CD4-positive, alpha-beta T cell treated with Interleukin-15 for 4 hours (primary cell): ENCODE measurements around the gene KRT75.

Experiments used
- DNase-seq: peaks from one replicate; pipeline ENCODE4 v3.0.0-alpha.2; 2020; ENCODE audit warnings: low spot score

KRT75 gene

DNA sequence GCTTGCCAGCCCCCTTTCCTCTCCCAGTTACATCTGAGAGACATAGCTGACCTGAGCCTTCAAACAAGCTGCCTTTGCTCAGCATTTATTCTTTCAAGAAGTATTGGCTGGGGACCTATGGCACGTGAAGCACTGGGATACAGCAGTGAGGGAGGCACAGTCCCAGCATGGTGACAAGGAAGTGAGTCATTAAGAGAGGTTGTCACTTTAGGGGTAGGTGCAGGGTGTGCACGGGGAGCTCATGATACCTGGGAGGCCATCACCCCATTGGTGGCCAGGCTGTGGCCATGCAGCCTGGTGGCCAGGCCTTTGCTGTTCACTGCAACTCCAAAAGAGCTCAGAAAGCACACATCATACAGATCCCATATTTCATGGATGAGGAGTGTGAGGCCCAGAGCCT is 5.7 kb upstream of the KRT75 start:
- no peak for DNase-seq

DNA sequence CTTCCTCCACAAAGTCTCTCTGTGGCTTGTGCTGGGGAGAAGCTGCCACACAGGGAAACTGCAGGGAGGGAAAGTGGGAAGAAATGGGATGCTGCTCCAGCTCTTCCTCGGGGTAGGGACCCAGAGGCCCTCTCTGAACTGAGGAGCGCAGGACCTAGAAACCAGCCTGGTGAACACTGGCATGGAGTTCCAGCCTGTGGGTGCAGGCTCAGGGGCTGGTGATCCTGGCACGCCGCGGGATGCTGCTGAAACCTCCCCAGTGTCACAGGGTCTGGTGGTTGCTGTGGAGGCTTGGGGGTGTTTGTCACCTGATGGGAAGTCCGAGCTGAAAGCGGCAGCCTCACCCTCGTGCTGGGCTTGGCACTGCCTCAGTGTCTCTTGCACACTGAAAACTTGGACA is 5.2 kb upstream of the KRT75 start:
- DNase-seq = no peak

DNA sequence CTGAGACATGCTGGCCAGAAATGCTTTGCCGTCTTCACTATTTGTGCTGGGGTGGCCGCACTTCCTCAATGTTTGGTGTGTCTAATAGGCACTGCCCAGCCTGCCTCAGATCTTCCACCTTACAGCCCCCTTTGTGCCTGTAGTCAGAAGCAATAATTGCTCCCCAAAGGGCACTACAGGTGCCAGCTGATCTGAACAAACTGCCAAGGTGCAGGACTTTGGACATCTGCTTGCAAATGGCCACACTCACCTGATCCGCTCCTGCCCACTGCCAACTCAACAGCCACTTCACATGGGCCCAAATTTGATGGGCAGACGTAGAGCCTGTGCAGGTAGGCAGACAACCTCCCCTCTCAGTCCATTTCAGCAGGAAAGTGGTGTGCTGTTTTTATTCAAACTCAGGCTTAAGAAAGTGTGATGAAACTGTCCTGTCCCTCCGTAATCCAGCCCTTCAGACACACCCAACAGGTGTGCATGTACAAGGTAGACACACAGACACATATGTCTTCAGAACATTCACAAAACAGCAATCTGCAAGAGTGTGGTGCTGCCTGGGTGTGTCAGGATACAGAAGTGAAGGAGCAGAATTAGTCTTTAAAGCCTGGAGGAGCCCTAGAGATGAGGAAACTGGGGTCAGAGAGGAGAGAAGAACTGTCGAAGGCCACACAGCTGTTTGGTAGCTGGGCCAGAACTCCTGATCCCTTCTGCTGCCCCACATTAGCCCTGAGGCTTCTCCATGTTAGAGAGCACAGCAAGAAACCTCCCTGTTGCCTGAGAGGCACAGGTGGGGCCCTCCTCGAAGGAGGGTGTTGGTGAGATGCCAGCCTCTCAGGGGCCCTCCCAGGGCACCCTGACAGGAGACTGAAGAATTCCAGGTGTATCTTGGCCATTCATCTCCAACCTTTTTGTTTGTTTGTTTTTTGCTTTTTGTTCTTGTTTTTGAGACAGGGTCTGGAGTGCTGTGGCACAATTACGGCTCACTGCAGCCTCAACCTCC is 4.4 kb upstream of the KRT75 start:
- DNase-seq = no peak

DNA sequence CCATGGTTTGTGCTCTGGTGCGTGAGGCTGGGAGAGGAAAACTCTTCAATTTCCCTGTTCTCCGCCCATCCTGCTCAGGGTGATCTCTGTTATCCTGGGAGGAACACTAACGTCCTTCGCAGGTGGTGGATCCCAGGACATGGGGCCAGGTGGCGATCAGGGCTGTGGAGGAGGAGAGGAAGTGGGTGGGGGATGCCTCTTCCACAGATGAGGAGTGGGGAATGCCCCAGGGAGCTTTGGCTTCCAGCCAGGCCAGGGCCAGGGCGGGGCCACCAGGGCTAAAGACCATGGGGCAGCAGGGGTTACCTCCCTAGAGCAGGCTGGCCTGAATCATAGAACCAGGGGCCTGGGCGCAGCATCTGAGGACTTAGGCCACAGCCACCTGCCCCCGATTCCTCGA is 3.3 kb upstream of the KRT75 start:
- DNase-seq = no peak

DNA sequence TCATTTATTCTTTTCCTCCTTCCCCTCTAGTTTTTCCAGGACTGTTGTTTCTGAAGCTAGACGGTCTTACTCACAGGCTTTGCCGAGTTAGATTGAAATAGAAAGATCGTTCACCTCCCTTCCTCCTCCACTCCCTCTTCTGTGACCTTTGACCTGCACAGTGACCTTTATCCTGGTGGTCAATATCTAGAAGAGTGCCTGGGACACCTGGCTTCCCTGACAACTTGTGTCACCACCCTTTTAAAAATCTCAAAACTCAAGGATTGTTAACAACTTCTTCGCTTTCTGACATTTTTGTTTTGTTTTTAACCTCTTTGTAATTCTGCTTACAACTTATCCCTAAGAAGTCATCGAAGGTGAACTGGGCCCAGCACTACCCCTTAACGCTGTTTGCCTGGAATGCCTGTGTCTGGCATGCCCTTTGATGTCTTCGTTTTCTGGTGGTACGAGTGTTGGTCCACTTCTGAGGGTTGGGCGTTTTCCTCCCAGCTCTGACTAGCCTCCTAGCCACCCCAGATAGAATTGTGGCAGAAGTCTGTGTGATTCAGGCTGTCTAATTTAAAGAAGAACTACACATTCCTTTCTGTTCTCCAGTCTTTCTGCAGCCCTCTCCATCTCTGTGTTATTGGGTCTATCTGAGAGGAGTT is 2.8 kb upstream of the KRT75 start:
- no peak for DNase-seq

DNA sequence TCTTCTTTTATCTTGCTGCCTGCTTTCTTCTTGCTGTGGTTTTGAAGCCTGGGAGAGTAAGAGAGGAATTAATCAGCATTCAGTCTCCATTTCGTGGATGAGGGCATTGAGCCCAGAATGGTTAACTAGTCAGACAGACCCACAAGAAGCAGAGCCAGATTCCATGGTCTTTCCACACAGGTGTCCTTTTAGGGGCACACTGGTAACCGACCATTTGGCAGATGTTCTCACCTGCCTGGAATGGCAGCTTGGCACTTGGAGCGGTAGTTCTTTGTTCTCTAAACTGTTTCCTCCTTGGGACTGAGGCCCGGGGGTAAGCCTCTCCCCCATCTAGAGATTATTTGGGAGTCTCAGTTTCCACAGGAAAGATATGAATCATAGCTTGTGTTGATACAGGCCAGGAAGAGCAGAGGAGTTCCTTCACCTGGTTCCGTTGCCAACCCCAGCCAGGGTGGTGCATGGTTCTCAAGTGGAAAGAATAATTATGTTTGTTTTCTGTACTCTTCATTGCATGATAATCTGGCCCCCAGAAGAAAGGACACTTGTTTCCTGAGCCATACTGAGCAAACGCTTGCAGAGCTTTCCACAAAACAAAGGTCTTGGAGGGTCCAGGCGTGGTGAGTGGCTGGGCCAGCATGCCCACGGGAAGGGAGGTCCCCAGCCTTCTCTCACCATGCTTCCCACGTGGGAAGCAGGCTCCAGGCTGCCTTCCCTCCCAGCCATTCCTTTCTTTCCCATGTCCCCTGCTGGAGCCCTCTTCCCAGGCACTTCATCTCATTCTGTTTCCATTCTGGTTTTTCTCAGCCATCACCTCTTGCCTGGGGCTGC is 2.0 kb upstream of the KRT75 start:
- DNase-seq = no peak

DNA sequence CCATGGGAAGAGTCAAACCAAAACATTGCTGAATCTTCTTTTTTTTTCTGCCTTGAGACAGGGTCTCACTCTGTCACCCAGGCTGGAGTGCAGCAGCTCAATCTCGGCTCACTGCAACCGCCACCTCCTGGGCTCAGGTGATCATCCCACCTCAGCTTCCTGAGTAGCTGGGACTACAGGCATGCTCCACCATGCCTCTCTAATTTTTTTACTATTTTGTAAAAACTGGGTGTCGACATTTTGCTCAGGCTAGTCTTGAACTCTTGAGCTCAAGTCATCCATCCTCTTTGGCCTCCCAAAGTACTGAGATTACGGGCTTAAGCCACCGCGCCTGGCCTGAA is 1.5 kb upstream of the KRT75 start:
- no peak for DNase-seq

DNA sequence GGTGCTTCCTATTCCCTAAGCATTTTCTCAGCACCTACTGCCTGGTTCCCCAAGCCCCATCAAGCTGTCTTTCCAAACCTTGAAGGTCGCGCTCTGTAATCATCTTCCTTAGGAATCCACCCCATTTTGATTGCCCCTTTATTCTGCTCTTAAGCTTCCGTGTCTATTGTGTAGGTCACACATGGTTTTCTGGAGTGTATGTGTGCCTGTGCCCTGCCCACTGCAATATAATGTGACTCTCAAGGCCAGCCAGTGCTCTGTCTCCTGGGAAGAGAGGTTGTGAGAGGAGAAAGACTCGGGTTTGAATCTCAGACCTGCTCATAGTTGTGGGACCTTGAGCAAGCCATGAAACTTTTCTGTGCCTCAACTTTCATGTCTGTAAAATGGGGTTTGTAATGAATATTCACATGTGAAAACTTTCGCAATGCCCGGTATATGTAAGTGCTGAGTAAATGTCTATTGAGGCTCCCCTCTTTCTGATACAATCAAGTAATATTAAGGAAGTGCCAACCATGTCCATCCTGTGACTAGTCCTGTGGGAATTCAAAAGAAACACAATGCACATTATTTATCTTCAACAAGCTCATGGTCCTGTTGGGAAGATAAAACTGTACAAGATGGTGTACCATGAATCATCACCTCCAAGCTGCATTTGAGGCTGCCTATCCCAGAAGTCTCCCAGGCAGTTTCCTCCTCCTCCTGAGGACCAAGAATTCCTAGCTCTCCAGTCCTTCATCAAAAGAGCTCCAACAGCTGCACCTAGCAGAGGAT is 774 bp upstream of the KRT75 start:
- no peak for DNase-seq

DNA sequence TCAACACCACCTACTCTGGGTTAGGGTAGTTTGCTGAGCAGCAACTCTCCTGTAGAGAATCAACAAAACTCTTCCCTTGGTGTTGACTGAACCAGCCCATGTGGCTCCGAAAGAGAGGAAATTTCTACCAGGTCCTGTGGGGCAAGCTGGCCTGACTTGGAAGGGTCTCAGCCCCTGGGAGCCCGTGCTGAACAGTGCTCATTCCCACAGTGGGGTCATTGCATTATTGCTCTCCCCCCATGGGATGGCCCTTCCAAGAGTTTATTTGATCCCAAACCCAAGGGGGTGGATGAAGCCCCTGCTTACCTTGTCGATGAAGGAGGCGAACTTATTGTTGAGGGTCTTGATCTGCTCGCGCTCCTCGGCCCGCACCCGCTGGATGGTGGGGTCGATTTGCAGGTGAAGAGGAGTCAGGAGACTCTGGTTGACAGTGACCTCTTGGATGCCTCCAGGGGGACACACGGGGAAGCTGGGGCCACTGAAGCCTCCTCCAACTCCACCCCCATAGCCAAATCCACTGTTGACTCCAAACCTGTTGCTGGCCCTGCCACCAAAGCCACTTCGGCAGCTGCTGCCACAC is 580 bp downstream of the KRT75 start:
- DNase-seq = no peak

DNA sequence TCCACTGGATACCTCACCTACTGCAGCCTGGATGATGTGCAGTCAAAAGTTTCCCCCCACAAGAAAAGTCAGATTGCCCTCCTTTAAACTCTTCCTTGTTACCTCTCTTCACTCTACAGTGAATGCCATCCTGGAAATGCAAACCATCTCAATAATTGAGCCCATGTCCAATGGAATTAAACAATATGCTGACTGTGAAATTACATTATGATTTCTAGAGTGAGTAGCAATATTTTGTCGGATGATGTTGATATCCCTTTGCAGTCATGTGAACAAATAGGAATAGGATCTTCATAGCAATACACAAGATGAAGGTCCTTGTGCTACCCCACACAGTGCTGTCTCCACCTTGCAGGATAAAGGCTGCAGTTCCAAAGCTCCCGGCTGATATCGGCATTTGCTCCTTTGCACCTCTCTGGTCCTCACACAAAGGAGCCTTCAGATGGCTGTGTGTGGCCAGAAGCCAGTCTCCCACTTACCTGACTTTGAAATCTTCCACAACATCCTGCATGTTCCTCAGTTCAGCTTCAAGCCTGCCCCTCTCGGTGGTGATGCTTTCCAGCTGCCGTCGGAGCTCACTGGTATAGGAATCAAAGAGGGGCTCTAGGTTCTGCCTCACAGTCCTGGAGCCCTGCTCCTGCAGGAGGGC is 1.5 kb downstream of the KRT75 start:
- DNase-seq = no peak

DNA sequence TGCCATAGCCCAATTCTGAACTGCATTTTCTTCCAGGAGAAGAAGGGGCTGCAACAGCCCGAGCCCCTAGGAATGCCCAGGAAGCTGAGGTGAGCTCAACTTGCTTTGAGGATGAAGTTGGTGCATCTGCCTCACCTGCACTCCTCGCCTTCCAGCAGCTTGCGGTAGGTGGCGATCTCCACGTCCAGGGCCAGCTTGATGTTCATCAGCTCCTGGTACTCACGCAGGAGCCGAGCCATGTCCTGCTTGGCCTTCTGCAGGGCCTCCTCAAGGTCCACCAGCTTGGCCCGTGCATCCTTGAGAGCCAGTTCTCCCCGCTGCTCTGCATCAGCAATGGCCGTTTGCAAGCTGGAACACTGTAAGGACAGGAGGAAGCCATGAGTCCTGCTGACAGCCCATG is 6.0 kb downstream of the KRT75 start:
- no peak for DNase-seq

DNA sequence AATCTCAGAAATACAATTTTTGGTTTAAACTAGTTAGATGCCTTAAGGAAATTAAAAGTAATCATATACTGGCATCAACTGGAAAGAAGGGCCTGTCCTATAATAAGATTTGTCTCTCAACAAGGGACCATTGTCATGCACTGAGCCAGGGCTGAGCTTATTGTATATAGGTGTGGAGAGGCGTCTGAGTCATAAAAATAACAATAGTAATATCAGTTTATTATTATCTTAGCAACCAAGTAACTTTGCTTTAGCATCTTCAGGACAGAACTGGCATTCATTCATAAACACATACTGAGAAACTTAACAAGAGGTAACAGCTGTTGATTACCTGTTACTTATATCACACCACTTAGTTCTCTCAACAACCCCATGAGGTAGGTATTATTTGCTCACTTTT is 7.1 kb downstream of the KRT75 start:
- no peak for DNase-seq

DNA sequence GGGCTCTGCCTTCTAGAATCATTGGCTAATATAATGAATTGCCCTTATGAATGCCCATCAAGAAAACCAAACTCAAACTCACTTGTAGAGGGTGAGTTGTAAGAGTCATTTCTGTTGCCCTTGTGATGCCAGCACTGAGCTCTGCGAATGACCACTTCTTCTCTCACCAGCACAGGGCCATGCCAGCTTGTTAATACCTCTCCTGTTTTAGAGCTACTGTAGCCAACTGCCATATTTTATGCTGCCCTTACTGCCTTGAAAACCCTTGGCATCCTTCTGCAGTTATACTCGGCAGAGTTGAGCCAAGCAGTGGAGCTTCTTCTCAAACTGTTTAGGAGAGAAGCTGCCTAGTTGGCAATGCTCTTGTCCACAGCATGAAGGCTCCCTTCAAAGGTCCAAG is 8.1 kb downstream of the KRT75 start:
- DNase-seq = no peak

DNA sequence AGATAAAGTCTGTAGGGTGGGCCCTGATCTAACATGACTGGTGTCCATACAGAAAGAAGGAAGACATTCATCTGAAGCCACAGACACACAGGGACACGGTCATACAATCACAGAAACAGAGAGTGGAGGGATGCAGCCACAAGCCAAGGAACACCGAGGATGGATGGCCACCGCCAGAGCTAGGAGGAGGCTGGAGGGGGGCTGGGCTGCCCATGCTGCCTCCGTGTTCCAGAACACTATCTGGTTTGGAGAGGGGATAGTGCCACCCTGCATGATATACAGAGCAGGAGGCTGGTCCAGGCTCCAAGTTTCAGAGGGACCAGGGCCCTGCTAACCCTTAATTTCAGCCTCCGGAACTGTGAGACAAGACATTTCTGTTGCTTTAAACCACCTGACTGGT is 8.7 kb downstream of the KRT75 start:
- no peak for DNase-seq

DNA sequence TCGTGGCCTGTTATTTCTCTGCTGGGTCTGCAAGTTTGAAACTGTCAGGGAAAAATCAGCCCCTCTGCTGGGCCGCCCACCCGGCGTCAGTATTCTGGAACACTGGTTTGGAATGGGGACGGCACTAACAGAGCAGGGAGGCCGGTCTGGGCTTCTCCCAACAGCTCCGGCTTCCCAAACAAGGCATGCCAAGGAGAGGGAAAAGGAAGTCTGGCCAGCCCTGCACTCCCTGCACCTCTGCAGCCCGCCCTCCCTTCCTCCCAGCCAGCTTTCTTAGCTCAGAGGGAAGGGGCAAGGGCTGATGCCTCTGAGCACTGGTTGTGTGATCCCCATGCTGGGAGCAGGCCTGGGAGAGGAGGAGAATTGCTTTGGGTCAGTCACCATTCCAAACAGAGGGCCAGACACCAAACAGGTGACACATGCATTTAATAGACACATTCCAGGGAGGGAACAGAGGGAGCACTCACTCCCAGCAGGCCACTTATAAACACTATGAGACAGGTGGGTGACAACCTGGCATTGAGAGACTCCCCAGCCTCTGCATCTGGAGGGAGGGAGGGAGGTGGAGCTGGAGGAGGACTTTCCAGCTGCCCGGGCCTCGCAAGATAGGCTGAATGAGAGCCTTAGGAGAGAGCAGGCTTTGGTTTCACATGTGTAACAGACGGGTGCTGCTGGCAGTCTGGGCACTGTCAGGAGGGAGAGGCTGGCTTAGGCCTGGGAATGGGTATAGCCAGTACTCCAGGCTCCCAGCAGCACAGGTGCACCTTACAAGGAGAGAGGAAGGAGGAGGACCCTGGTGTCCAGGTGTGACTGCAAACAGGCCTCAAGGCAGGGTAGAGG is 10.3 kb downstream of the KRT75 start:
- DNase-seq = no peak

DNA sequence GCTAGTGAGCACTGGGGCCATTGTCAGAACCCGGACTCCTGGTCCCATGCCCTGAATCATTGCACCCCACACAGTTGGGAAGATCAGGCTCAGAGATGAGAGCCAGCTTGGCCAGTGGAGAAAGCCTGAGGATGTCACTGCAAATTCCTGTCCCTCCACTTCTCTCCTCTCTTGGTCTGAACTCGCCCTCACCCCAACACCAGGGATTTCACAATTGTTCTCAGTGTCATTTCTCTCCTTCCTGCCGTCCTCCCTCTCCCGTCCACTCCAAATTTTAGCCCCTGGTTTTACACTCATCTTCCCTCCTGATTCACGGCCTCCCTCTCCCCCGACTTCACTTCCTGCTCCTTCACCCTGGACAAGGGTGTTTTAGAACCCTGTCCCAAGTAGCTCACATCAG is 11.1 kb downstream of the KRT75 start:
- no peak for DNase-seq

DNA sequence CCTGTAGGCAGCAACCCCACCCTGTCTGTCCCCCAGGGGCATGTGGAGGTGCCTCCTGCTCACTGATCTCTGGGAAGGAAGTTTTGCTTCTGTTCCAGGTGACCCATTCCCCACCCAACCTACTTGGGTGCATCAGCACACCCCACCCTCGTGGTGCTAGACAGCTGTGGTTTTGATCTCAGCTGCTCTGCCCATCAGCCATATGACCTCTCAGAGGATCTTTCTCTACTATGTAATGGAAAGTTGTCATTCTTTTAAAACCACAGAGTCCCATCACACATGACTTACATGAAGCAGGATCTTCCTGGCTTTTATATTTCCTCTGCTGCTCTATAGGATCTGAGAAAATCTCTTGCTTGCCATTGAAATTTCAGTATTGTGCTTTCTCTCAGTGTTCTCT is 14.5 kb downstream of the KRT75 start:
- no peak for DNase-seq

DNA sequence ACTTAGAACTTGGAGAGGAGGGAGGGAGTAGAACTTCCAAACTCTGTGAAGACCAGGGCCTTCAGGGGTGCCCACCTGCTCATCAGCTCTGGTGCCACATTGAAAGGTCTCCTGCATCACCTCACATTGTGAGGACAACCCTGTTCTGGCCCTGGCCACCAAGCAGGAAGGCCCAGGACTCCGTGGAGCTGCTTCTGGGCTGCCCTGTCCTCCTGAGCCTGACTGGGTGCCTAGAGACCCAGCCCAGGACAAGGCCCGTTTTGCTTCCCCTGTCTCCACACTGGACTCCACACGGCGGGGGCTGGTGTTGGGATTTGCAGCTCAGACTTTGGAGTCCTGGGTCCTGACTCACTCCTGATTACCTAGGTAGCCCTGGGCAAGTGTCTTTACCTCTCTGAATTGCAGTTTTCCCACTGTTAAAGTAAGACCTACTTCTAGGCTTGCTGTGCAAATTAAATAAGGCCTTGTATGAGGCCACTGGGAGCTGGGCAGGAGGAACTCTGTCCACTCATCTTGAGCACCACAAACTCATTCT is 15.5 kb downstream of the KRT75 start:
- DNase-seq = no peak

DNA sequence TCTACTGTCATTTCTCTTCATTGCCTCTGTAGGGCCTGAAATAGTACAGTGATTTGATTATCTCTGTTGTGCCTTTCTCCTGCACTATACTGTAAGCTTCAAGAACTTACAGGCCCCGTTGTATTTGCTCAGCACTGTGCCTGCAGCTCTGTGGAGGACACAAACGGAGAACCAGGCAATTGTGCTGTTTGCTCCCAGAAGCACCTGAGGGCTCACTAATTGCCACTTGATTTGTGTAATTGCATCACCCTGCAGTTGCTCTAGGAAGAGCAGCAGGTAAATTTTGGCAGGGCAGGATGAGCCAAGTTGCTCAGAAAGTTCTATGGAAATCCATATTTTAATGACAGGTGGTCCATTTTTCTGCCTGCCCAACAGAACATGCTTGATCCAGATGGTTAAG is 16.4 kb downstream of the KRT75 start:
- no peak for DNase-seq

DNA sequence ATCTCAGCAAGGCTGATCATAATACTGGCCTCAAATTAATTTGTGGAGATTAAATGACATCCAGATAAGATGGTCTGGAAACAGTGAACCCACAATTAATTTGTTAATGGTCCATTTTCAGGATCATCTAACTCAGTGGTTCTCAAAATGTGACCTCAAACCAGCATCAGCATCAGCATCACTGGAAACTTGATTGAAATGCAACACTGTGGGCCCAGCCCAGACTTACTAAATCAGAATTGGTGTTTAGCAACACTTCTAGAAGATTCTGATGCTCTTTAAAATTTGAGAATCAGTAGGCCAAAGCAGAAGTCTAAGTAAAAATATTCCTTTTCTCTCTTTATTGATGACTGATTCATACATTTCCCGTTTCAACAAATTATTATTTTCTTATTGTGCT is 17.4 kb downstream of the KRT75 start:
- no peak for DNase-seq
